GM19023 (cell line): ENCODE results near the gene PRDM2.

Experiments
- ATAC-seq: cut with Tn5 transposase; IDR thresholded peaks from one replicate; pipeline ENCODE4 v1.9.1; 2021; ENCODE audit warnings: mild to moderate bottlenecking, moderate library complexity; ENCODE audit not compliant: unreplicated experiment

PRDM2 gene

DNA sequence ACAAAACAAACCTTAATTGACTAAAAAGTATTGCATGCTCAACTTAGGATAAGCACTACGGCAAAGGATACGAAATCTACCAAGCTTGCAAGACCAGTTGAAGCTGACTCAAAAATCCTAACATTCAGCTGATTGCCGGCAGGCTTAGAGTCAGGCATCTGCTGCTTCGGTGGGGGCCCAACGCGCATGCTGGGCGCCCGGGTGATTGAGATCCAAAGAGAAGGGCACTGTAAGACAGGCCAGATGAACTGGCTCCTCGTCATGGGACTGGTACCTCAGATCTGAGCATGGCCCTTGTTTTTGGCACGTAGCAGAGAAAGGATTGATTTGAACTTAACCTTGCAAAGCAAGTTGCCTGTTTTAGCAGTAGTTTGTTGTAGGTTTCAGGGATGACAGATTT is 86.6 kb downstream of the PRDM2 start:
- ATAC-seq: no peak

GRCh38 chr1:13788795-13789194 is 88.8 kb downstream of the PRDM2 start:
- ATAC-seq: no peak

DNA sequence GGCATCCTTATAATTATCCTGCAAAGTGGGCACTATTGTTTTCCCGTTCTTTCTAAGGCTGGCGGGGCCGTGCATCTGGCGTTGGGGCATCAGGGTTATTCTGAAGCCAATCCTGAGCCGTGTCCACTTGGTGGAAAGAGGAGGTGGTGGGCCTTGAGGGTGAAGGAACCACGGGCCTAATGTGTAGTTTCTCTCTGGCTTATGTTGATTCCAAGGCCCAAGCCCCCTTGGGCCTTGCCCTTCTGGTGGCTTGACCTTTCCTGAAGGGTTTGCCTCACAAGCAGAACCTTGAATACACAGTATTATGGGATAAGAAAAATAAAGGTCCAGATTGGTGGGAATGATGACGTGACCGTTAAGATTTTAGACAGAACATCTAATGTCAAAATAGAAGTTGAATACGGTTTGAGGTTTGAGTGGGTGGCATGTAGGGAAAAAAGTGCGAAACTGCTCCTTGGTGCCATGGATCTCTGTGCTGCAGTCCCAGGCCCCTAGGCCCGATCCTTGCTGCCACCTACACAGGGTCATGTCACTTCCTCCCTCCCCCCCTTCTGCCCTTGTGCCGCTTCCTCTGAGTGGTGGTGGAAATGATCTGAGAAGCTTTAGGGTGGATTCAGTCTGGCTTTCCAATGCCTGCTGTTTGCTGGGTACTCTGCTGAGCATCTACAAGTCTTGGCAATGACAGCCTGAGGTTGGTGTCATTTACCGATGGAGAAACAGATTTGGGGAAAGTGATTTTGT is 90.5 kb downstream of the PRDM2 start:
- ATAC-seq: no peak

GRCh38 chr1:13792419-13792818 is 92.4 kb downstream of the PRDM2 start:
- ATAC-seq: no peak

DNA sequence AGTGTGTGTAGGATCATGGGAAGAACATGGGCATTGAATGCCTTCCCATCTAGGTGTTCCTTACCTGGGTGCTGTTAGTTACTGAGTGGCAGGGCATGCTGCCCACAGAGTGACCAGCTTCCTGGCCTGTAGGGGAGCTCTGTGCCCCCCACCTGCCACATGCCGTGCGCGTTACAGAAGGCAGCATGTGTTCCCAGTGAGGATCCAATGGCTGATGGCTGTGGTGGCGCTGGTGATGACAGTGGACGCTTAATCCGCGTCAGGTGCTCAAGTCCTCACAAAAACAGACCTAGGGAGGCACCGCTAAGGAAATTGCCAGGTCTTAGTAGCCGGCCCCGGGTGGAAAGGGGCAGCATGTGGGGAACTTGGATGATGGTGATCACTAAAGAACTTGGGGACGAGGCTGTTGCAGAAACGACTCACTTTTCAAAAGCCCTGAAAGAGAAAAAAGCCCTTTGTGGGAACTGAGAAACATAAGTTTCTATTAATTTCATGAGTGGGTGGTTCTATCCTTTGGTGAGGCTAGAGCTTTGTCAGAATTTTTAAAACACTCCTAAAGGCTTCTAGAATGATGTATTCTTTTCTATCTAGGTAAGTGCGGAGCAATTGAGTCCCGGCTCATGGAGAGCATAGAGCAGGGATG is 93.2 kb downstream of the PRDM2 start:
- ATAC-seq: no peak

DNA sequence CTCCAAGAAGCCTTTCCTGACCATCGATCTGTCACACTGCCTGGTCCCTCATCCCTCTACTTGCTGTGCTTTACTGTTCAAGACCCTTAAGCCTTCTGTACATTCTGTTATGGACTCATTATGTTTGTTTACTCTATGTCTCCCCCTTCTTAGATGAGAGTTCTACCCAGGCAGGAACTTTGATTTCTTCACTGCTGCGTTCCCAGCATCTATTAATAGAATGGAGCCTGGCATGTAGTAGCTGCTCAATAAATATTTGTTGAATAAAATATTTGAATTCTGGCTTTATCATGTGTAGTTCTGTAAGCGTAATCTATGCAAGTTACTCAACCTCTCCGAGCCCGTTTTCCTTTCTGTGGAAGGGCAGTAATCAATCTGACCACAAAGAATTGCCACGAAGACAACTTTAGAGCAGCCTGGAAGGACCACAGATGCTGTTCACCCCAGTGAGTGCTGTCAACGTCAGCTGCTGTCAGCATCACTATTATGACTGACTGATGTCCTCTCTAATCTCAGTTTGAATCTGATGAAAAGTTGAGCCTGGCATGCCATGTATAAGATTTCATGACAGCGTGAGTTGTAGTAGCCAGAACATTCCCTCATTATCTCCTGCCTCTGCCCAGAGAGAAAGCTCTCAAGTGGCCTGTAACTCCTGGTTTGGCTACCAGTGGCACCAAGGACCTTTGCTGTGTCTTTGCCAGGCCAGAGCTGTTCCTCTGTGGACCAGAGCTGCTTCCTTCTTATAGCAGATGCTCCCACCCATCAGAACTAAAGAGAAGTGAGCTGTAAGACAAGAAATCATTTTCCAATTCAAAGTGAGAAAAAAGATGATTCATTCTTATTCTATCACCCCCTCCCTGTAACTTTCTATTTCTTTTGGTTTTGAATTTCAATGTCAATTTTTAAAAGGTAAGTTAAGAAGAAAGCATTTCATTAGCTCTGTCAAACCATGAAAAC is 94.5 kb downstream of the PRDM2 start:
- no peak for ATAC-seq

DNA sequence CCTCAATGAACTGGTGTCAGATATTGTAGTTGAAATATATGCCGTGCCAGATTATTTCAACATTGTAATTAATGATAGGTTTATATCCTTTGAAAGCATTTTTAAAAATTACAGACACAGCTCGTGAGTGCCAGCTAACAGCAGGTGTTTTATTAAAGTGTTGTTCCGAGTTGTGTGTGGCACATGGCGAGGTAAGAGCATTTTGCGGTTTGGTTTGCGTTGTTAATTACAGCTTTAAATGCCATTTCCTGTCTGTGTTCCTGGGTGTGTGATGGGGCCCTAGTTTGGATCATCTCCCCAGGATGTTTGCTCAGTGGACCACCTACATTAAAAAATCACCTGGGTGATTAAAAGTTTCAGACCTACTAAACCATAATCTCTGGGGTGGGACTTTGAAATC is 97.4 kb downstream of the PRDM2 start:
- no peak for ATAC-seq

- ATAC-seq: no peak
These were observed 98.1 kb downstream of the PRDM2 start for GRCh38 chr1:13798120-13798519.

DNA sequence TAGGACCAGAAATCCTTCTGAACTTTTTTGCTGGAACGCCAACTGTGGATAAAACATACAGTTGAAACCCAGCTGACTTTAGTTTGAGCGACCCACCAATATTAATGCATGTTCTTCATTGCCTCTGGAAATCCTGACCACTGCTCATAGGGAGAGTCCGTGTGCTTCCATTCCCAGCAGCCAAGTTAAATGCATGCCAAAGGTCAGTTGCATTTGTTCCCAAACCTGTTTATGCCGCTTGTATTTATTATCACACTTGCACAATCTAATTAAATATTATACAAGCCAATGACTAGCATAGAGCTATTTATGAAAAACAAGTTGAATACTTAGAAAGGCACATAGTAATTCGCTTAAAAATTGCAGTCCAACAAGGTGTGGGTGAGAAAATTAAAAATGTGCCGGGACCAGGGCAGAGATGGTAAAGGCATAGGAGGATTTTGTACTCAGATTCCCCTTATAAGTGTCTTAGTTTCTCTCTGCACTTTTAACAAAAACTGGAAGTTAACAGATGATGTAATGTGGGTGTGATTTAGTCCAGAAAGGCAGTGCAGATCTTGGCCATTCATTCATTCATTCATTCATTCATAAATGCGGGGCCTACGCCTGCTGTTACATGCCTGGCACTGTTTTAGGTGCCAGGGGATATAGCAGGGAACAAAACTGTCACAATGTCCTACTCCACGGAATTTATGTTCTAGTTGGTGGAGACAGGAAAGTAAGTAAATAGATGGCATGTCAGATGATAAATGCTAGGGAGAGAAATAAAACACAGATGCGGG is 99.7 kb downstream of the PRDM2 start:
- no peak for ATAC-seq

- ATAC-seq: no peak
These were observed 101.2 kb downstream of the PRDM2 start for GRCh38 chr1:13801232-13801631.

DNA sequence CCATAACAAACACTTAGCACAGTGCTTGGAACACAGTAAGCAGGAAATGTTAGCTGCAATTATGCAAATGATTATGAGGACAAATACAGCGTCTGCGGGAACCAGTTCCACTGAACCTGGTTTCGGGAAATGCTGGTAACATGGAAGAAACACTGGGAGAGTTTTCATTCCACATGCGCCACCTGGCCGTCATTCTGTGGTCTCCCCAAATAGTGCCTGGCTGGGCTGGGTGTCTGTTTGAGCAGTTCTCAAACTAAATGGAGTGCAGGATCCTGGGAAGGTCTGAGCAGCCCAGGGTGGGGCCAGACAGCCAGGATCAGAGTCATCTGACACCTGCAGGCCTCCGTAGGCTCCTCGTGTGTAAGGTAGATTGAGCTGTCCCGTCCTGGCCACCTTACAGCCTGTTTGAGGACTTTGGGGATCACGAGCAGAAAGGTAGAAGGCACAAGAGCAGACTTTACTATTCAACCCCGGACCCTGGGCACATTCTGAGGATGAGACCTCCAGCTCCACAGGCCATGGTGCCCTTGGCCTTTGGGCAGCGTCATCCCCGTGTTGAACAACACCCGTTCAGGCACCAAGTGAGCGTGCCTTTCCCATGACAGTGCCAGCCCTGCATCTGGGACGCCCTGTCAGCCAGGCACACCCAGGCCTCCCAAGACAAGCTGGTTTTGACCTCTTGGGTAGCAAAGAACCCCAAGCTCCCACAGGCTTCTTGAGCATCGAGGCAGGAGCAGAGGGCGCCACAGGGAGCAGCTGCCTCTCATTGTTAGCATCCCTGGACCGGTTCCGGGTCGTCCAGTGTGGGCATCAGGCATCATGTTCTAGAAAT is 101.9 kb downstream of the PRDM2 start:
- no peak for ATAC-seq

- ATAC-seq: no peak
These were observed 103.0 kb downstream of the PRDM2 start for GRCh38 chr1:13802782-13803545.

DNA sequence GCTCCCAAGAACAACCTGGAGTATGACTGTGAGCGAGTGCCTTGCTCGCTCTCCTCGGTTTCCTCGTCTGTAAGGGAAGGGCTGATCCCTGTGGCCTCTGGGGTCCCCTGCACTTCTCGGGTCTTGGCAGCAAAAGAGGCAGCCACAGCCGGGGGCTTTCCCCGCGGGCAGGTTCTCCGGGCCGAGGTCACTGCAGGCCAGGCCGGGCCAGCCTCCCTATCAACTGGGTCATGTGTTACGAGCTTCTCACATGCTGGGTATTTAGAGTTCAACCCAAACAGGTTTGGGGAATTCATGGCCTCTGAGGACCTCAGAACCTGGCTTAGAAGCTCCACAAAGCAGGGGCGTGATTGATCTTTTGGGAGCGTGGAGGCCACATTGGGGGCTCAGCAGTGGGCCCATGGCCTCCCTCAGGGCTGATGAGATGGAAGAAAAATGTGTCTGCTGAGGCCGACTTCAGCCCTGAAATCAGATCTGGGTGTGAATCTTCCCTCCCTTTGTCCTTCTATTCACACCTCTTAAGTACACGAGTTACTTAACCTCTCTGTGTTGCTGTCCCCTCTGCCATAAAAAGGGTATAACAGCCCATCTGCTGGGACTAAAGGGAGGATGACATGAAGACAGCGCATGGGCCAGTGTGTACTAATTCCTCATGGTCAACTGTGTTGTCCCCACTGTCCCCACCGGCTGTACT is 103.7 kb downstream of the PRDM2 start:
- ATAC-seq: no peak

DNA sequence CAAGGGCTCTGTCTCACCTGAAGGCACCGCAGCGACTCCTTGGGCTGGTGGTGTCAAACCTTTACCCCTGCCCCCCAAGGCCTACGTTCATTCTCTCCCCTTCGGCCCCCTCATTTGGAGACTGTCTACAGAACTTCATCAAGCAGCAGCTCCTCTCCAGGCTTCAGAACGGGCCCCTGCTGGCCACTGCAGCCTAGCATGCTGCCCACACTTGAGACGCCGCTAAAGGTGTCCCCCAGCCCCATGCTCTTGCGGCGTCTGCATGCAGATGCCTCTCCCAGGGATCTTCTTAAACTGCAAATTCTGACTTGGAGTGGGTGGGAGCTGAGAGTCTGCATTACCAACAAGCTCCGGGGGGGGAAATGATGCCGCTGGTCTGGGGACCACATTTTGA is 104.2 kb downstream of the PRDM2 start:
- no peak for ATAC-seq

- no peak for ATAC-seq
These were observed 105.4 kb downstream of the PRDM2 start for GRCh38 chr1:13805431-13805830.

- ATAC-seq: no peak
These were observed 106.1 kb downstream of the PRDM2 start for GRCh38 chr1:13806108-13806507.

- no peak for ATAC-seq
These were observed 107.2 kb downstream of the PRDM2 start for GRCh38 chr1:13807209-13807608.

DNA sequence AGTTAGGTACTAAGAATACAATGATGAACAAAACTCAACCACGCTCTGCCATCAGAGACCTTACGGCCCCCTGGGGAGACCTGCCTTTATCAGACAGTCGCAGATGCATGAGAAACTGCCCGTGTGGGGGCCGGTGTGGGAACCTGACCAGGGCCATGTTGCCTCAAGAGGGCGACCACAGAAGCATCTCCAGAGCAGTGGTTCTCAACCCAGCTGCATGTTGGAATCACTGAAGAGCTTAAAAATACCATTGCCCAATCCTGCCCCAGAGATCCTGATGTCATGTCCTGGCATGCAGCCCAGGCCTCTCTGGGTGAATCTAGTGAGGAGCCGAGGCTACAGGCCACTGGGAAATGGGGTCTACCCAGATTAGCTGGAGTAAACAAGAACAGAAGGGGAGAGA is 108.7 kb downstream of the PRDM2 start:
- ATAC-seq: no peak
